Measurements from ENCODE around the gene DCC.

DNA sequence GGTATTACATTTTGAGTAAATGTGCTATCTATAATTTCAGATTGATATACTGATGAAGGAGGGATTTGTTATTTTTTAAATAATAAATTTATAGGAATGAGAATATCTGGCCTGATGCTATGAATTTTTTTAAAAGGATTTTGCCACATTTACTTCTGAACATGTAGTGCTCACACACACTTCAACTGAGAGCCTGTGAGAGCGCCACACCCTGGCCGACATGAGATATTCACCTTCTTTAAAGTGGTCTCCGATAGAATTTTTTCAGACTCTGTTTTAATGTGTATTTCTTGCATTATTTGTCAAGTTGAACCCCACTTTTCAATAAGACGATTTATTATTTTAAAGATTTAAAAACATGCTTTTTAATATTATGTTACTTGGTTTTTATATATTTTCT, 813.3 kb downstream of the DCC start:
- no peak for TF ChIP-seq GATA3 (IDR thresholded peaks at IDR 0.05; ENCODE audit: low read depth, low read length)
- no peak for TF ChIP-seq GATA2 (IDR thresholded peaks at IDR 0.05; ENCODE audit: low read depth, low read length)
